ENCODE data around the gene NACC2.
"Not testable (repeated sequence)": the region's sequence is repeated elsewhere in the genome, so short reads cannot be mapped to it uniquely, and the experiment has no call there.

GRCh38 chr9:136026943-136027289 lies 68.2 kb downstream of the NACC2 start:
- not testable (repeated sequence) for TF ChIP-seq CTCF (IDR thresholded peaks at IDR 0.05; ENCODE audit: low read depth, low read length, poor library complexity, severe bottlenecking); EZH2phosphoT487 (IDR thresholded peaks at IDR 0.05; ENCODE audit: borderline replicate concordance, low read length)

Measured in DOHH2 (cell line).